Activated gamma-delta T cell treated with Interleukin-2 at 50 U/mL for 16 hours (primary cell): ENCODE results near the gene CYP46A1.

Experiments
- DNase-seq: peaks from one replicate; pipeline ENCODE4 v3.0.0-alpha.2; 2020

Gene CYP46A1

DNA sequence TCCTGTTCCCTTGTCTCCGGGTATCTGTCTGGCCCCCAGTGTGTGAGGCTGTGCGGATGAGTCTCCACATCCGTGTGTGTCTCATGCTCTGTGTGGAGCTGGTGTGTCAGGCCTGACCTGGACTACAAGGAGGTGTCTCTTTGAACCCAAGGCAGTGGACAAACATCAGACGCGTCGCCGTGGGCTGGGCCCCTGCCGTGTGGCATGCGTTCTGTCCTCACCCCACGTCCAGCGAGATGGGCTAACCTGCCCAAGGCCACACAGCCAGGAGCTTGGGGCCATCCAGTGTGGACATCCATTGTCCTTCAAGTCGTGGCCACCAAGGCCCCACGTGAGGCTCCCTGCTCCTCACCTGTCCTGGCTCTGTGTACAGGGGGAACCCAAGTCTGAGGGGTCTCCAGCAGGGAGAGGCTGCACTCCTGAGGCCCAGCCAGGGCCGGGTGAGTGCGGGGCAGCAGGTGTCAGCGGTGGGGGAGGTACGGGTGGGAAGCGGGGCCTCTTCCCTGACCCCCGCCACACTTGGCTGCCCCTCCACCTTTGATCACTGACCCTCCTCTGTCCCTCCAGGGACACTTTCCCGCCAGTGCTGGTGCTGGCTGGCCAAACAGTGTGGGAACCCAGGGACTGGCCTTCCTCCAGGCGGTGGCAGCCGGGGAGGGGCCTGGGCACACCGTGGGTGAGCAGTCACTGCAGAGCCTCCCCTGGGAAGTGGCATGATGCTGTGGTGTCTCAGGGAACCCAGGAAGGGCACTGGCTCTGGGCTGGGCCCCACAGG is 48.5 kb downstream of the CYP46A1 start:
- no peak for DNase-seq

DNA sequence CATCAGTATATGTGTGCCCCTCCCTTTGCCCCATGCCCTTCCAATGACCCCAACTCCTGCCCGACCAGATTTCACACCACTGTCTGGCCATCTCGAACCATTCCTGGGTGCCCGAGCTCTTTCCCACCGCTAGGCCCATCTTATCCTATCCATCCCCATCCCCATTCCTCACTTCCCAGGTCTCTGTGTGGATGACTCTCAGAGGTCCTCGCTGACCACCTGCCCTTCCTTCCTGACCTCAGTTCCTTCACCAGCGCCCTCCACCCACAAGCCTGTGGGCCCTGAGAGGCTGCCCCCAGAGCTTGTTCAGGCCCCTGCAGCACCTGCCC is 49.1 kb downstream of the CYP46A1 start:
- no peak for DNase-seq

DNA sequence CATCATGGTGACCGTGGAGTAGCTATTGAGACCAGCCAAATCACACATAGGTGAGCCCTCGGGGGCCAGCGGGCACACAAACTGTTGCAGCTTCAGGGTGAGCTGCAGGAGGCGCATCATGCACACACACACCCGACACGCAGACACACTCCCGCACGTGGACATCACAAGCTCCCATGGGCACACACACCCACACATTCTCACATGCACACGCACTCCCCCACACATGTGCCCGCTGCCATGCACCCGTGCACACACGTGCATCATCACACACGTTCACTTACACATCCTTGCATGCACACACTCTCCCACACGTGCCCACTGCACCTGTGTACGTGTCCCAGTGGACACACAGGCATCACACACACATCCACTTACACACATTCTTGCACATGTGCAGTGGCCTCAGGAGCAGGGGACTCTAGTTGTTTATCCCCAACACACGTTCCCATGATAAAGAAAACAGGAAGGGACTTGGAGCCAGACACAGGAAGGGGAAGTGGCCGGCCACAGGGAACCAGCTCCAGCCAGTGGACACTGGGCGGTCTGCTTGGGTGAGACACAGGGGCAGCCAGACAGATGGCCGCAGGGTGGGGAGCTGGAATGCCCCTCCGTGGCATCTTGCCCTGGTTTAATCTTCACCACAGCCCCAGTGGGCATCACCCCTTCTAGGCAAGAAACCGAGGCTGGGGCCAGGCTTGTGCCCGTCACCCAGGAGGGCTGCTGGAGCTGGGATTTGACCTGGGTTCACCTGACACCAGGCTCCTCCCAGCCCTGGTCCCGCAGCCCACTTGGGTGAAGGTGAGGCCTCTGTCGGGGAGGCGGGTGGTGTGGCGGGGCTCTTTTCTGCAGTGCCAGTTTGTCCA is 49.7 kb downstream of the CYP46A1 start:
- DNase-seq: no peak

DNA sequence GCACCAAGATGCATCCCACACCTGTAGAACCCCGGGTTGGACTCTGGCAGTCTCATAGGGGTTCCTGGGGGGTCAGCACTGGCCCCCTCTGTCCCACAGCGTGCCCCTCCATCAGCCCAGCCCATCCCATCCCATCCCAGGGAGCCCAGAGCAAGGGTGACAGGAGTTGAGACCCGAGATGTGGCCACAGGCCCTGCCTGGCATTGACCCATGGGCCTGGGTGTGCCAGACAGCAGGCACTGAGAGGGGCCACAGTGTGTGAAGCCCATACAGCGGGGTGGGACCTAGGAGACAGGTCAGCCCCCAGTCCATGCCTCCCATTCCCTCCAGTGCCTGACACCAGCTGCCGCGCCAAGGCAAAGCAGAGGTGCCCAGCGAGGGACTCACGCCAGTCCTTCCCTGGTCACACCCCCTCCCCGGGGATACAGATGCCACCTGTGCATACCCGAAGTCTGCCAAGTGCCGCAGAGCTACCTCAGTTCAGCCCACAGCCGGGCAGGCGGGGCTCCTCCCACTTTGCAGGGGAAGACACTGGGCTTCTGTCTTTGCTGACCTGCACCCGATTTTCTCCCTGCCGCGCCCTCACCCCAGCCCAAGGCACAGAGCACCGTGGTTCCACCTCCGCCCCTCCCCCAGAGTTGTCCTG is 50.4 kb downstream of the CYP46A1 start:
- no peak for DNase-seq

DNA sequence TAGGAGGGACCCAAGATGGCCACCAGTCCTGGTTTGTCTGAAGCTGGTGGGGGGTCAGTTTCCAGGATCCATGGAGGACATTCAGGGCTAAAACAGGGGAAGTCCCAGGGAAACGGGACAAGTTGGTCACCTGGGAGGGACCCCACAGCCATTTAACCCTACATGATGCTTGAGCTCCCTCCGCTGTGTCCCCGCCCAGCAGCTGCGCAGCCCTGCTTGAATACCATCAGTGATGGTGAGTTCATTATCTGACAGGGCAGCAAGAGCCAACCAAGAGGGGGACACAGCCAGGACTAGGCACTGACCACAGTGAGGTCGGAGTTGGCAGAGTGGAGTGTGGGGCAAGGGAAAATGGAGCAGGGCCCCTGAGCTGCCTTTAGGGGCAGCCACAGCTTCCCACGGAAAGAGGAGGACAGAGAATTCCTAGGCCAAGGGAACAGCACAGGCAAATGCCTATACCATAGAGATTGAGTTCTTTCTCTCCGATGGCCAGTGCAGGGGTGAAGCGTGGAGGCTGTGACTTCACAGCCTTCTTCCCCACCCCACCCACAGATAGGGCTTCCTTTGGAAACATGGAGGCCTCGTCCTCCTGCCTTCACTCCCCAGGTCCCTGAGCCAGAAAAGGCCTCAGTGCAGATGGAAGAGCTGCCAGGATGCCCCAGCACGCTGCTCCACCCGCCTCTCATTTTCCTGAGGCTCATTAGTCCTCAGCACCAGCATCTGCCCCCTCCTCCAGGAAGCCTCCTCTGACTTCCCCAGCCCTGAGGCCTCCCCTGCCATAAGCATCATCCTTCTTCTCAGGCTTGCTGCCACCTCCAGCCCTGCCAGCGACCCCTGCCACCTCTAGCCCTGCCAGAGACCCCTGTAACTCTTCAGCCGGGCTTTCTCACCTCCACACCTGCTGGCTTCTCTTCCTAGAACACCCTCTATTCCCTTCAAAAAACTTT is 51.4 kb downstream of the CYP46A1 start:
- DNase-seq: no peak

DNA sequence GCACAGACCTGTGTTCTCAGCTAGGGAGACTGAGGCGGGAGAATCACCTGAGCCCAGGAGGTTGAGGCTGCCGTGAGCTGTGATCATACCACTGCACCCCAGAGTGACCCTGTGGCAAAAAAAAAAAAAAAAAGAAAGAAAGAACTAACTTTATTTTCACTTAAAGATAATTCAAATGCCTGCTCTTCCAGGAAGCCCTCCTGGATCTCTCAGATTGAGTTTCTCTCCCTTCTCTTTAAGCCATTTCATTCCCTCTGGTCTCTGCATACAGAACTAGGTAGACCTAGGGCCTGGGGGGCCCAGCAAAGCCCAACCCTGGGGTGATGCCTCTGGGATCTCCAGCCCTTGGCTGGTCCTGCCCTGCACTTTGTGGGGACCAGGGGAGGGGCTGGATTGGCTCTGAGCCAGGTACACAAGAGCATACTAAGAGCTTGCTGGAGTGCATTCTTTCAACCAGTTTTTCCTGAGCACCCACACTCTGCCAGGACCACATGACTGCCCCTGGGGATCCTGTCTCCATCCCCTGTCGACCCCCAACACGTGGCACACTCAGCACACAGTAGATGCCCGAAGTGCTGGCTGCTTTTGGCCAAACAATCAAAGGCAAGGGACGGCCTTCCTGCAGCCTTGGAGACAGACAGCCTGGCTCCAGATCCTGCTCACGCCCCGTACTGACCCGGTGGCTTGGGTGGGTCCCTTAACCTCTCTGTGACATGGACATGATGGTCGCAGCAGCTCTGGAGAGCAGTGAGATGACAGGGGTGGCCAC is 52.7 kb downstream of the CYP46A1 start:
- DNase-seq: no peak

DNA sequence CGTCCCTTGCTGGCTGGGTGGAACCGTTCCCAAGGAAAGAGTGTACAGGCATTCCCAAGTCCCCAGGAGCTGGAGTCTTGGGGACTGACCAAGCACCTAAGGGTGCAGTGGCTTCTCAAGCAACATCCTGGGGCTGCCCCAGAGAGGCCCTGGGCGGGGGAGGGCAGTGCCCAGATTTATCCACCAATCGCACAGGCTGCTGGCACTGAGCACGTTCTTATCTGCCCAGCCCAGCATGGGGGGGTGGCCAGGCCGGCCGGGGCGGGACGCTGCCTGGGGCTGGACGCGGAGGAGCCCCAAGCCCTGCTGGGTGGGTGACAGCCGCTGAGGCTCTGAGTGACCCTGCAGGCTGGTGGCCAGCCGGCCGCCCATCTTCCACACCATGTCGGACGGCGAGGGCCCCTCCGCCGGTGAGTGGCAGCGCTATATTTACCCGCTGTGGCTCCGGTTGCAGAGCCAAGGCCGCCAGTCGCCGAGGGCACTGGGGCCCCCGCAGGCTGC is 53.4 kb downstream of the CYP46A1 start:
- DNase-seq: no peak

DNA sequence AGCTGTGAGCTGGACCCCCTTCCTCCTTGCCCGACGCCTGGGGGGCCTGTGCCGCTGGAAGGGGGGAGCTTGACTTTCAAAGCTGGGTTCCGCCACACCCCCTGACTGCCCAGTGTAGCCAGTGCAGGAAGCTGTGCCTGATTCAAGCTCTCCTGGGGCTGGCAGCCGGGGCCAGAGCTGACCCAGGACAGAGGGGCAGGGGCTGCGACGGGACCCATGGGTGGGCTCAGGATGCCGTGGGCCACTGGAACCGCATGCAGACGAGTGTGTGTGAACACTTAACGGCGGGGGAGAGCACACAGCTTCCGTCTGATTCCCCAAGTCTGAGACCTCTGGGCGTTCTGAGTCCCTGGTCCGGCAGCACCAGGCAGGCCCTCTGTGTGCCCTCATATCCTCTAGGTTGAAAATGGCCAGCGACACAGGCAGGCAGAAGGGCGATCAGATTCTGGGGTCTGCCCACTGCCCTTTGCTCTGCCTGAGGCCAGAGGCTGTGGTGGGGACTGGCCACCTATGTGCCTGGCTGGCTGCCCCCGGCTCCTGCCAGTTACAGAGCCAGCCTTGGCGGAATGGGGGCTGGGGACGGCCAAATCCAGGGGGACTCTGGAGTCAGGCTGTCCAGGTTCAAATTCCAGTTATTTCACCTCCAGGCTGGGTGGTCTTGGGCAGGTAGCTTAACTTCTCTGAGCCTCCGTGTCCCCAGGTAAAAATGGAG is 54.0 kb downstream of the CYP46A1 start:
- no peak for DNase-seq

DNA sequence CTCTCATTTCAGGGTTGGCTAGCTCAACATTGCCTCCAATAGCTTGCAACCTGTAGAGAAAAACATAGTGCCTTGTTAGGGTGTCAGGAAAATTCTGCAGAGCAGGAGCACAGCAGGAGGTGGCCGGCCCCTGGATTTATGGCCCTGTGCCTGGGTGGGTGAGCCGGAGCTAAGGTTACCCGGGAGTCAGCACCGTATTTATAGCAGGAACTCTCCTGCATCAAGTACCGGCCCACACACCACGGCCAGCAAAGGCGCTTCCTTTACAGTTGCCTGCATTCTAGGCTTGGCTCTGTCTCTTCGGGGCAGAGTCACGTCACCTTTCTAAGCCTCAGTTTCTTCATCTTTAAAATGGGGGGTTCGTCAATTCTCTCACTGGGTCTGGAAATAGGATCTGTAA is 56.3 kb downstream of the CYP46A1 start:
- DNase-seq: no peak

DNA sequence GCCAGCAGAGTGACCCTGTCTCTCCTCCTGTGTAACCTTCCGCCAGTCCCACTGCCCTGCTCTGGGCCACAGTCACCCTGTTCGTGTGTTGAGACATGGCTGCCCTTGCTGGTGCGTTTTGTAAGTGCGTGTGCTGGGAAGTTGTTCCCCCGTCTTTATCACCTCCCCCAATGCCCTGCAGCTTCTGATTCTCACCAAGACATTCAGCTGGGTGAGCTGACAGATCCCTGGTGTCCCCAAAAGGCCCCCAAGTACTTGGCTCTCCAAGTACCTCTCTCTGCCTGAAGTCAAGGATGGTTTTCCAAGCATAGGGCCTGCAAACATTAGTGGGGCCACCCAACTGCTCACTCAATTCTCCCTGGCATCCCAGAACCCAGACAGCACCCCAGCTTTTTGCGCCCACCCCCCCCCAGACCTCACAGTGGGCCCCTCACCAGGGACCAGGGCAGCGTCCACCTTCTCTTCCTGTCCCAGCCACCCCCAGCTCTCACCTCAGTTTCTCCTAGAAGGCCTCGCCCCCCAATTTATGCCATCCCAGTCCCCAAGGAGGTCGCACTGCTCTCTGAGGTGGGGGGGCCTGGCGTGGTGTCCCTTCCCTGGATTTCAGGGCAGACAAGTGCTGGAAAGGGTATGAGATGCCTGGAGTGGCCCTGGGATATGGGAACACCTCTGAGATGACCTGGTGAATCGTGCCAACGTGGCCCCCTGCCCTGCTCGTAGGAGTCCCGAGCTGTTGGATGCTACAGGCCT is 57.3 kb downstream of the CYP46A1 start:
- no peak for DNase-seq

DNA sequence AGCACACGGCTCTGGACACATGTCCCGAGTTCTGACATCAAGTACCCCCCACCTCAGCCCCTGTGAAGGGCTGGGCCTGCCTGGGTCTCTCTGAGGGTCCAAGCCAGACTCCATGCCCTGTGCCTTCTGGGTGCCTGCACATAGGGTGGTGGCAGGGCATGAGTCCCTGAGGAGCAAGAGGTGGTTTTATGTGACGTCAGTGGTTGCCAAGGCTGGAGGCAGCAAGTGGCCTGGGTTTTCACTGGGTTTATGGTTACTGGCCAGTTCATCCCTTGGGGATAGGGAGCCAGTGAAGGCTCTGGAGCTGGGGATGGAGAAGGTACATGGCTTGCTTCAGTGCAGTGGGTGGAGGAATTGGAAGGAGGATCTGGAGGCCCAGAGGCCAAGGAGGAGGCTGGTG is 58.0 kb downstream of the CYP46A1 start:
- no peak for DNase-seq

DNA sequence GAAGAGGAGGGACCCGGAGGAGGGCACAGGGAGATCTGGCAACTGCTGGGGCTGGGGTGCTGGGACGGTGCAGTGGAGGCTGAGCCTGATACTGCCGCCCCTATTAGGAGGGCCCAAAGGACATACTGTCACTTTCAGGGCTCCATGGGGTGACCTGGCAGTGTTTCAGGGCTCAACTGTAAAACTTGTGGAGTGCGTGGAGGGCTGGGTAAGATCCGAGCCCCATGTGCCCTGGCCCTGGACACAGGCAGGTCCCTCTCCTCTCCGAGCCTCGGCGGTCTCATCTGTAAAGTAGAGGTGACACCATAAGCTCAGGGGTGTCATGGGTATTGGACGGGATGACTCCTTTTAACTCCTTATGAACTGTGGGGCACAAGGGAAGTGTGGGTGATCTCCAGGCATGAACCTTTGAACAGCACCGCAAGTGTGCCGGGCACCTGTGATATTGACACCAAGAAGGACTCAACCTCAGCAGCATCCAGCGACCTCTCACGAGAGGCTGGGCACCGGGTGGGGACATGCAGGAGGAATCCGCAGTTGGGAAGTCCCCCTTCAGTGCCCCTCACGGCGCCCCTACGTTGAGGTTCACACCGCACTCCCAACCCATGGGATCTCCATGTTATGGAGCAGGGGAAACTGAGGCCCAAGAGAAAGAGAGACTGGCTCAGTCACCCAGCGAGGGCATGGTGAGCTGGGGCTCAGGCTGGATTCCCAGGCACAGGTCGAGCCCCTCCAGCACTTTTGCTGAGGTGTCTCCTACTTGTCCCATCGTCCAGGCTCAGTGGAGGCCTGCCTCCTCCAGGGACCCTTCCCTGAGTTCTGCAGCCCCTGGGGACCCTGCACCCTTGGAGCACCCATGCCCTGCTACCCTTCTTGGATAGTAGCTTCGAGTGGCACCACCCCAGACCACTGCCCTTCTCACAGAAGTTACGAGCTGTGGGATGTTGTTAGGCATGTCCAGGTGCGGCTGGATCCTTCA is 58.7 kb downstream of the CYP46A1 start:
- DNase-seq: no peak

DNA sequence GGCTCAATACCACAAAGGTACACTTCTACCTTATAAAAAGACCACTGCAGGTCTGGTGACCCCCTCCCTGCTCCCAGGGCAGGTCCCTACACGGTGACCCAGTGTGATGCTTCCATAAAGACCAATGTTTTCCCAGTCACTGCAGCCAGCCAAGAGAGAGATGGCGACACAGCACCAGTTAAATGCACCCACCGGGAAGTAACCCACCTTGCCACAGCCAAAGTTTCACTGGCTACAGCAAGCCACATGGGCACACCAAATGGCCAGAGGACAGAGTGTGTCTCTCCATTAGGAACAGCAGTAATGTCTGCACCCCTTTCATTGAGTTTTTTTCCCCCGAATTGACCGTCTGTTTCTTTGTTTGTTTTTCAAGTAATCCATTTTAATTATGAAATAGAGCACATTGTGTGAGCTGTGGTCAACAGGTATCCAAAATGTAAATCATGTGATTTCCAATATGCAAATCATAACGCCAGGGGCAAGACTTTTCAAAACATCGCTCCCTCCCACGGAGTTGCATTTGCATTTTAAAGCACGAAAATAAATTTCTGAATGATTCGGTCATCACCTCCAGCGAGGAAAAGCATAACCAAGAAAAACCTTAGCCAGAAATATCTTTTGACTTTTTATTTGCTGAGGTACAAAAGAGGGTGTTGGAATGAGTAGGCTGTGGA is 60.2 kb downstream of the CYP46A1 start:
- no peak for DNase-seq

DNA sequence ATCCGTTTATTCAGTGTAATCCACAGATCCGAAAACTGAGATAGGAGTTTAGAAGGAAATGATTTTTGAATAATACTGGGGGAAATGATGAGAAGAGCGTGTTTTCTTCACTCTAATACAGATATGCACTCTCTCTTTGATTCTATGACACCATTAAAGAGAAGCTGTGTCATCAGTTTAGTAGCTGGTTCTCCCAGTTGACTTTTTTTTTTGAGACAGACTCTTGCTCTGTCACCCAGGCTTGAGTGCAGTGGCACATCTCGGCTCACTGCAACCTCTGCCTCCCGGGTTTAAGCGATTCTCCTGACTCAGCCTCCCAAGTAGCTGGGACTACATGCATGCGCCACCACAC is 60.8 kb downstream of the CYP46A1 start:
- no peak for DNase-seq

DNA sequence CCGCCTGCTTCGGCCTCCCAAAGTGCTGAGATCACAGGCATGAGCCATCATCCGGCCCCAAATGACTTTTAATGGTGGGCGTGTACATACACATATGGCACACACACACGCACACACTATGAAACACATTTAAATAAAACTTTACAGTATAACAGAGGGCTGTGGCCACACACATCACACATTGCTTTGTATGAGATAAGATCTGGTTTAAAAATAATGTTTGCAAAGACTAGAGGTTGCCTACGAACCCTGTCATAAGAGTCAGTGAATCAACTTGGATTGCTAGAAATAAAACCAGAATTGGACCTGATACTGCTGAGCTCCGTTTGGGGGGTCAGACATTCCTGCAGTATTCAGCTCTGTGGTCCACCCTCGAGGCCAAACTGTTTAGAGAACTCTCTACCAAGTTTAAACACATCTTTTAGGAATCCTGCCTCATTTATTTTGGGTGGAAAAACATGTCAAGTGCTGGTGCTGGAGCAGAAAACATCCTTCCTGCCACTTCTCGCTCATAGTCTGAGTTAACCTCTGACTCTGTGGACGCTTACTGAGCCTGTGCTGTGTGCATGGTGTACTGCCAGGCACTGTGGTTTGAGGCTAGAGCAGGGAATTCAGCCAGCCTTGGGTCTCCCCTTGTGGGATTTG is 61.3 kb downstream of the CYP46A1 start:
- DNase-seq: no peak

DNA sequence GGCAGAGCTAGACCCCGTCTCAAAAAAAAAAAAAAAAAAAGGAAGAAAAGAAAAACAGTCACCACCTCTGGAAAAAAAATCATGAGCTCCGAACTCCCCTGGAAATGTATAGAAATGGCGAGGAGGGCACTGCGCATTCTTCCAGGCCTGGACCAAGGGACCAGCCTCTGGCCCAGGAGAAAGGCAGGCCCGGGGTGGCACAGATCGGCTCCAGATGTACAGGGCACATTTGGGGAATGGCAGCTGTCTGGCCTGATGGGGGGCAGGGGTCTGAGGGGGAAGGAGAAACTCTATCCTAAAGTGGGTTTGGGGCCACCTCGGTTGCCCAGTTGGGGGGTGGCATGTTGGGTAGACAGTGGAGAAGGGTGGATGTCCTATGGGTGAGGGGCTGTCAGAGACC is 63.1 kb downstream of the CYP46A1 start:
- DNase-seq: no peak

DNA sequence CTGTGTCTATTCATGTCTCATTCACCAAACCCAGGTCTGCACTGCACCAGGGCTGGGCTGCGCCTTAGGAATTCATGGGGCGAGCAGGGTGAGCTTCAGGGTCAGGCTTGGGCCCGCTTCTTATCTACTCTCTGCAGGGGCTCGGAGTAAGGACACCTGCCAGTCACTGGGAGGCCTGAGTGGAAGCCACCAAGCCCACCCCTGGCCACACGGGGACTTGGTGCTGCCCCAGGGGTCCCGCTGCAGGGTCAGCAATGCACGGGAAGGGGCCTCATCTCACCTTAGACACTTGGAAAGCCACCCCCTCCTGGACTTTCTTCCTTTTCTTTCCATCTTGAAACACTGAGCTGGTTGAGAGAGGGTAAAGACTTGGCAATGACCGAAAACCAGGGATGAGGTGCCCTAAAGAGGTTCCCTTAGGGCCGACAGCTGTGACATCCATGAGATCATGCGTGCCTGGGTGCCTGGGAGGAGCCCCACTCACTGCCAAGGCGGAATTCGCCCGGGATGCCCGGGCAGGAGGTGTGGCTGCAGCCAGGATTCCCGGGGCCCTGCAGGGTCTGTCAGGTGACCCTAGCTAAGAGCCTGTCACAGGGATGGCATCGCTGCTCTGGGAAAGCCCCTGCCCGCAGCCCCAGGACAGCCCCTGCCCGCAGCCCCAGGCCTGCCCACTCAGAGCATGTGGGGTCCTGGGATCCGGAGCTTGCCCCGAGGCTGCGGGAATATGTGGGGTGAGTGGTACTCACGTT is 63.7 kb downstream of the CYP46A1 start:
- DNase-seq: no peak
